HG02970 (cell line): Measurements from ENCODE around the gene ACSL6.

ENCODE experiments used
- ATAC-seq: cut with Tn5 transposase; IDR thresholded peaks from one replicate; pipeline ENCODE4 v1.9.1; 2021; ENCODE audit warnings: mild to moderate bottlenecking, moderate library complexity, moderate number of reproducible peaks; ENCODE audit not compliant: unreplicated experiment, low FRiP score

Gene ACSL6

DNA sequence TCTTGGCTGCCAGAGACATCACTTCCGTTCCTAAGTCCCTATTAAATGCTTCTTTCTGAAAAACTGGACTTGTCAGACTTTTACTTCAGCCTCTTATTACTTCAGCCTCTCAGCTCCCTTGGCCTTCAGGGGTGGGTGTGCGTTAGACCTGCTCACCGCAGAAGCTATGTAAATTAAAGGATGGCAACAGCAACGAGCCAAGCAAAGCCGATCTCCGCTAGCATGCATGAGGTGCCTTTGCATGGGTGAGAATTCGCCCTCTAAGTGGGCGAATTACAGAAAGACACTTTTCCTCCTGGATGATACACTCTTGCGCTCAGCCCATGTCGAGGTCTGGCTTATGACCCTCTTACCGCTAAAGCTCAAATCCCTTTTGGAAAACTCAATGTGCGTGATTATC is 38.1 kb upstream of the ACSL6 start:
- ATAC-seq = no peak

- no peak for ATAC-seq
Observed at GRCh38 chr5:132049093-132049492, 37.6 kb upstream of the ACSL6 start.

- ATAC-seq = no peak
Observed at GRCh38 chr5:132046880-132047299, 35.4 kb upstream of the ACSL6 start.

DNA sequence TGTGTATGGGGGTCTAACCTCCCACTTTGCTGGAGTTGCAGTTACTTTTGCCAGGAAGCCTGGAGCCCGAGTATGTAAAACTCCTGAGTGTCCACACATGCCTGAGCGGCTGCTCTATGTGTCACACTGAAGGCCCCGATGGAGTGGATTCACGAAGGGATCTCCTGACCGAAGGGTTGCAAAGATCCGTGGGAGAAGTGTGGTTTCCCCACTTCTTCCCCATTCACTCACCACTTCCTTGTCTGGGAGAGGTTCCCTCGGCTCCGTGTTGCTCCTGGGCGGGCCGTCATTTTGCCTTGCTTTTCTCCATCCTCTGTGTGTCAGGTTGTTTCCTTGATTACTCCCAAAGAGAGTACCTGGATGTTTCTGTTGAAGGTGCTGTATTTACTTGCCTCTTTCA is 32.7 kb upstream of the ACSL6 start:
- ATAC-seq = no peak

DNA sequence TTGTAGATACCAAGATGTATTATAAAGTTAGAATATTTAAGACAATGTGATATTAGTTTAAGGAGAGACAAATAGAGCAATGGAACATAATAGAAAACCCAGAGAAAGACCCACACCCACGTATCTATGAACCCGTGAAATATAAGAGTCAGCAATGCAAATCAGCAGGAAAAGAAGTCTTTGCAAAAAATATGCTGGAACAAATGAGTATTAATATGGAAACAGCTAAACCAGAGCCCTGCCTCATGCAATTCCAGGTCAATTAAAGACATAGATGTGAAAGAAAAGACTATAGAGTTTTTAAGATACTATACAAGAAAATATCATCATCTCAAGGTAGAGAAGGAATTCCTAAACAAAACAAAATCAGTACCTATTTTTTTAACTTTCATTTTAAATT is 25.9 kb upstream of the ACSL6 start:
- ATAC-seq = no peak

DNA sequence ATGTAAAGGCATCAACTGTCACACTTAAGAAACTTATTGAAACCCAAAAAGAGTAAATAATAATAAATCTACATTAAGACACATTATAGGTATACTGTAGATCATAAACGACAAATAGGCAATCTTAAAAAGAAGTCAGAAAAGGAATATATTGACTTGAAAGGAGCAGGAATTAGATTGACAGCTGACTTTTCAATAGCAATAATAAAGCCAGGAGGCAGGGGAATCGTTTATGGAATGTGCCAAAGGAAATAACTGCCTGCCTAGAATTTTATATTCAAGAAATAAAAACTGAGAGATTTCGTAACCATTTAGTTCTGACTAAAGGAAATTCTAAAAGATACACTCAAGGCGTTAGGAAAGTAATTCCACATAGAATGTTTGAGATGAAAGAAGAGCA is 21.7 kb upstream of the ACSL6 start:
- ATAC-seq = no peak

- ATAC-seq = no peak
Observed at GRCh38 chr5:132032196-132032595, 20.7 kb upstream of the ACSL6 start.

- no peak for ATAC-seq
Observed at GRCh38 chr5:132030610-132031009, 19.2 kb upstream of the ACSL6 start.

DNA sequence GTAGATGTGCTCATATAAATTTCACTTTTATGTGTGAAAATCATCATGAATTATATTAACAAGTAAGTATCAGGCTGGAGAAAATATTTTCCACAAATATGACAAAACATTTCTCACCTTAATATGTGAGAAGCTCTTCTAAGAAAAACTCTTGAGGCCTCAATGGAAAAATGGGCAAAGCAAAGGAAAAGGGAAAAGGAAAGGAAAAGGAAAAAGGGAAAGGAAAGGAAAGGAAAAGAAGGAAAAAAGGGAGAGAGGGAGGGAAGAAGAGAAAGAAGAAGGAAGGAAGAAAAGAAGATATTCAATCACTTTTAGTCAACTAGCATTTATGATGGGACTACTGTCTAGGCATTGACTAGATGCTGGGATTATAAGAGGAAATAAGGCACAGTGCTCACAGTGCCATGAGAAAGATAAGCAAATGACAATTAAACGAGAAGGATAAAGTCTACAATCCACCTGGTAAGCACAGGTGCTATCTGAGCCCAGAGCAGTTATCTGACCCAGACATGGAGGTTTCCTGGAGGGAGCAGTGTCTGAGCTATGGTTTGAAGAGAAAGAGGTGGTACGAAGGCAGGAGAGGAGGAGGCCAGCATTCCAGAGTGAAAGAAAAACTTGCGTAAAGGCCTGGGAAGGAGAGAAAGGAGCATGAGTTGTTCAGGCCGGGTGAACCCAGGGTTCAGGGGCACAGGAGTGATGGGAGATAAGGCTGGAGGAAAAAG is 18.3 kb upstream of the ACSL6 start:
- ATAC-seq = no peak

DNA sequence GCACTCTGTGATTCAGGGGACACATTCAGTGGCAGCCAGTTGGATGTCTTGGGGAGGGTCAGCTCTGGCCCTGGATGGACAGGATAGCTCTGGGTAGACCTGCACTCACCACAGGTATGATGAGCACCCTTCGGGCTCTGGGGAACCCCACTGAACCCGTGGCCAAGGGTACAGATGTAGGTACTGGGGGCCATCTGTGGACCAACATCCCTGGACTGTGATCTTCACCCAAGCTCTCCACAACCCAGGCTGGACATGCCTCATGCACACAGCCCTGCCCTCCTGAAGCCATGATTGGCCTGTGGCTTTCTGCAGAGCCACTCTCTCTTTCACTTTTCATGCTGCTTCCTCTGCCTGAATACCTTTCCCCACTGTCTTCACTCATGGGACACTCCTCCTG is 15.6 kb upstream of the ACSL6 start:
- ATAC-seq = no peak

- no peak for ATAC-seq
Observed at GRCh38 chr5:132026516-132027008, 15.1 kb upstream of the ACSL6 start.

- ATAC-seq = no peak
Observed at GRCh38 chr5:132025403-132025971, 14.0 kb upstream of the ACSL6 start.

DNA sequence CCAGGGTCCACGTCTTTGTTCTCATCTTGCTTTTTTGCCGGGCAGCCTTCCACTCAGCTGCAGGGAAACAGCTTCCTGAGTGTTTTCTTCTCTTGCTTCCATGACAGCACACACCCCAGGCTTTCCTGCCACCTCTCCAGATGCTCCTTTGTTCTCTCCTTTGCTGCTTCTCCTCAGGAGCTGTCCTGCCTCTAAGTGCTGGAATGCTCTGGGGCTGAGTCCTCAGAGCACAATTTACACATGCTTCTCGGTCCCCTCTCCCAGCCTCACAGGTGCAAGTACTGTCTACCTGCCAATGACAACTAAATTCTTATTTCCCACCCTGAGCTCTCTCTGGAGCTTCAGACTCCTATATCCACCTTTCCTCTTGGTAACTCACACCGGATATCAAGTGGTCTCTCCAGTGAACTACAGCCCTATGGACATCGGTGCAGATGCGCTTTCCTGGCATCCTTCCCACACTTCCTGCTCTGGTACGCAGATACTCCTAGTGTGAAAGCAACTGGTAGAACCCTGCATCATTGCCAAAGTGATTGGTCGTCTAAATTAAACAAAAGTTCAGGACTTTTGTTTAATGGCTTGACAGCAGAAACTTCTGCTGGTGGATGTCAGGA is 13.4 kb upstream of the ACSL6 start:
- ATAC-seq = no peak

DNA sequence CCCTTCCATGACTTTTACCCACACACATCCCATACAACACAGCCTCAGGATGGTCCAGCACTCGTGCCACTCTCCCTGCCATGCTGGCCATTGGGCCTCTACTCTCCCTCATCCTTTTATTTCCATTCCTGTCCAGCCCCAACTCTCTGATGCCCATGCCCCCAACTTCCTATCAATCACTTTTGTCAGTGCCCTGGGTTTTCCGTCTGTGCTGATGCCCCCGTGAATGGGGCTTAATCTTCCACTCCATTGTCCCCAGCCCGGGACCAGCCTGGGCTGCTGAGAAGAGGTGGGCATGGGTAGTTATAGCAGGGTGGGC is 12.6 kb upstream of the ACSL6 start:
- no peak for ATAC-seq

GRCh38 chr5:132023258-132024116 is 12.0 kb upstream of the ACSL6 start:
- ATAC-seq = no peak

GRCh38 chr5:132022737-132023136 is 11.3 kb upstream of the ACSL6 start:
- no peak for ATAC-seq

DNA sequence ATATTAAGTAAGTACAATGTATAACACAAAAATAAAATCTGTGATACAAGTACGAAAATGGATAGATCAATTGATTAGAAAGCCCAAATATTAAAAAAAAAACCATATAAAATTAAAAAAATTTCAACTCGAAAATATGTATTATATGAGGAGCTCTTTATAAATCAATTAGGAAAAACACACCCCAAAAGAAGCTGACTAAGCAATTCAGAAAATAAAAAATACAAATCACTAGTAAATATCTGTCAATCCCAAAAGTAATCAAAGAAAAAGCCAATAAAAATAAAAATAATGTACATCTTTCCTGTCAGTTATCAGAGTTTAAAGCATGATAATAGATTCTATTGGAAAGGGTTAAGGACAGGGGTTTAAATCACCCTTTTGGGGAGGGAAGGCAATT is 10.2 kb upstream of the ACSL6 start:
- ATAC-seq = no peak

- peak; percentile 24 for ATAC-seq
Observed at GRCh38 chr5:132020568-132021339, 9.3 kb upstream of the ACSL6 start.

GRCh38 chr5:132019857-132020555 is 8.5 kb upstream of the ACSL6 start:
- peak; percentile 93 for ATAC-seq

DNA sequence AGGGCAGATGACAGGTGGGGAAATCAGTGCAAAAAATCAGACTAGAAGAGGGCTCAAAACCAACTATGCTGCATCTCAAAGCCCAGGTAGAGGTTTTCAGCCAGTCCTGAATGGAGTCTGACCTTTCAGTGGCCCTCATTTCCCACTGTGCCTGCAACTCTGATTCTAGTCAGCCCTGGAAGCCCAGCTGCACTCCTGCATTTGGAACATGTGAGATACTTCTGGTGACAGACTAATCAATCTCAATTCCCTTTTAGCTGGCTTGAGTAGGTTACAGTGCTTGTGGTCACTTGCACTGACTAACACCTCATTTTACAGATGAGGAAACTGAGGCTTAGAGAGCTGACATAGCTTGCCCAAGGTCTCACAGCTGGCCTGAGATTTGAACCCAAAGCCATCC is 7.9 kb upstream of the ACSL6 start:
- ATAC-seq = no peak
